Endothelial cell (in vitro differentiated cells): ENCODE measurements around the gene SGMS1. TPM values are rescaled to one million over a fixed set of nuclear protein-coding genes. Genes with fewer than 3 reads are reported as not detected.

Source experiments
- DNase-seq: peaks from one replicate; pipeline ENCODE4 v3.0.0; 2021; ENCODE audit warnings: low spot score
- H3K27ac Mint-ChIP-seq: one replicate; pipeline ENCODE4 v1.8.0; 2021; ENCODE audit warnings: mixed read lengths, inconsistent platforms; ENCODE audit not compliant: unreplicated experiment
- H3K27me3 Mint-ChIP-seq: one replicate; pipeline ENCODE4 v1.8.0; 2021; ENCODE audit warnings: mild to moderate bottlenecking, moderate library complexity, mixed read lengths, inconsistent platforms; ENCODE audit not compliant: unreplicated experiment
- H3K36me3 Mint-ChIP-seq: one replicate; pipeline ENCODE4 v1.8.0; 2021; ENCODE audit warnings: mild to moderate bottlenecking, low read depth, mixed read lengths, inconsistent platforms; ENCODE audit not compliant: unreplicated experiment
- H3K4me1 Mint-ChIP-seq: one replicate; pipeline ENCODE4 v1.8.0; 2021; ENCODE audit warnings: mild to moderate bottlenecking, mixed read lengths, inconsistent platforms; ENCODE audit not compliant: unreplicated experiment
- H3K4me3 Mint-ChIP-seq: one replicate; pipeline ENCODE4 v1.8.0; 2021; ENCODE audit warnings: mild to moderate bottlenecking, mixed read lengths, inconsistent platforms; ENCODE audit not compliant: unreplicated experiment
- H3K9me3 Mint-ChIP-seq: one replicate; pipeline ENCODE4 v1.8.0; 2021; ENCODE audit warnings: mixed read lengths, inconsistent platforms; ENCODE audit not compliant: unreplicated experiment
- total RNA-seq: library from RNA; stranded (reverse); fragmentation: NEBNext Ultra II Directional; extraction: Animal tissue kit (Norgen Biotek cat#: 25700); gene quantifications from one replicate; pipeline ENCODE4 v1.2.1, GENCODE V29; 2021; ENCODE audit not compliant: unreplicated experiment
- TF ChIP-seq, protein P1 (sequence below): fragments of 200-600 bp; sonication (generic); IDR thresholded peaks from one replicate; pipeline ENCODE4 v1.5.0; 2021; ENCODE audit warnings: antibody characterized with exemption; ENCODE audit not compliant: unreplicated experiment

SGMS1 gene
- total RNA-seq, 1 donor from 2014 or later = 12.4 TPM

DNA sequence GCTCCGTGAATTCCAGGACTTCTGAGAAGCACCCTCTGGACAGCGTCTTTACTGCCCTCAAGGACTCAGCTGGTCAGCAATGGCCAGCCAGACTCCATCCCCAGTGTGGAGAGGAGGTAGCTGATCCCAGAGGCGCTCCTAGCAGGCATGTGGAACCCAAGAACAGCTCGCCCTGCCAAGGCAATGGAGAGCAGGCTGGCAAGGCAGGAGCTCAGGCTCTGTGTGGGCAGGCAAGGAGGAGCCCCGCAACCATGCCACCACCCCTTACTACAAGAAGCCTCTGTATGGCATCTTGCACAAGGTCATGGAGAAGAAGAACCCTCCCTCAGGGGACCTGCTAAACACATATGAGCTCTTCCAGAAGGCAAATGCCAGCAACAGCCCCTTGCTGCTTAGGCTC, 34.4 kb upstream of the SGMS1 start:
- H3K27me3 Mint-ChIP-seq = peaks cover 2% of the 10 kb centered on the region
- no peaks in the 10 kb centered on the region for H3K36me3 Mint-ChIP-seq
- H3K9me3 Mint-ChIP-seq = no peaks in the 10 kb centered on the region
- DNase-seq = no peak
- H3K27ac Mint-ChIP-seq = no peak overlapping the region
- H3K4me3 Mint-ChIP-seq = no peak overlapping the region
- TF ChIP-seq, protein P1, sequence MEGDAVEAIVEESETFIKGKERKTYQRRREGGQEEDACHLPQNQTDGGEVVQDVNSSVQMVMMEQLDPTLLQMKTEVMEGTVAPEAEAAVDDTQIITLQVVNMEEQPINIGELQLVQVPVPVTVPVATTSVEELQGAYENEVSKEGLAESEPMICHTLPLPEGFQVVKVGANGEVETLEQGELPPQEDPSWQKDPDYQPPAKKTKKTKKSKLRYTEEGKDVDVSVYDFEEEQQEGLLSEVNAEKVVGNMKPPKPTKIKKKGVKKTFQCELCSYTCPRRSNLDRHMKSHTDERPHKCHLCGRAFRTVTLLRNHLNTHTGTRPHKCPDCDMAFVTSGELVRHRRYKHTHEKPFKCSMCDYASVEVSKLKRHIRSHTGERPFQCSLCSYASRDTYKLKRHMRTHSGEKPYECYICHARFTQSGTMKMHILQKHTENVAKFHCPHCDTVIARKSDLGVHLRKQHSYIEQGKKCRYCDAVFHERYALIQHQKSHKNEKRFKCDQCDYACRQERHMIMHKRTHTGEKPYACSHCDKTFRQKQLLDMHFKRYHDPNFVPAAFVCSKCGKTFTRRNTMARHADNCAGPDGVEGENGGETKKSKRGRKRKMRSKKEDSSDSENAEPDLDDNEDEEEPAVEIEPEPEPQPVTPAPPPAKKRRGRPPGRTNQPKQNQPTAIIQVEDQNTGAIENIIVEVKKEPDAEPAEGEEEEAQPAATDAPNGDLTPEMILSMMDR = no peak
- peaks cover 15% of the 10 kb centered on the region for H3K4me1 Mint-ChIP-seq

DNA sequence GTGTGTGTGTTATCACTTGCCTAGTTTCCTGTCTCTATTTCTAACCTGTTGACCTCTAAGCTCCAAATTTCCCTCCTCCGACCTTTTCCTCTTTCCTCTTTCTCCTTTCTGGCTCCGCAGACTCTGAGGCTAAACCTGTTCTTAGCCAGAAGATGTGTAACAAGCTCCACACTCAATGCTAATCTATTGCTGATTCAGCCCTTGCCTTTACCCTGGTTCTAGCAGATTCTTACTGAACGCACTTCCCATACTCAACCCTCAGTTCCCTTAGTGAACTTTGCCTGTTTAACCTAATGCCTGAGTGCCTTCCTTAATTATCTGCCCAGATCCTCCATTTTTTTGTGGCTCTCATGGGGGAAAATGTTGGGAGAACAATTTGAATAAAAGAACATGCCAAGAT, 30.0 kb upstream of the SGMS1 start:
- Mint-ChIP-seq H3K4me3 (no peak overlapping the region), H3K4me1 (peaks cover 24% of the 10 kb centered on the region), H3K27ac (peak overlapping the region; percentile 25), H3K36me3 (no peaks in the 10 kb centered on the region), H3K27me3 (peaks cover 3% of the 10 kb centered on the region), H3K9me3 (no peaks in the 10 kb centered on the region)
- DNase-seq = no peak
- TF ChIP-seq, protein P1 = no peak

DNA sequence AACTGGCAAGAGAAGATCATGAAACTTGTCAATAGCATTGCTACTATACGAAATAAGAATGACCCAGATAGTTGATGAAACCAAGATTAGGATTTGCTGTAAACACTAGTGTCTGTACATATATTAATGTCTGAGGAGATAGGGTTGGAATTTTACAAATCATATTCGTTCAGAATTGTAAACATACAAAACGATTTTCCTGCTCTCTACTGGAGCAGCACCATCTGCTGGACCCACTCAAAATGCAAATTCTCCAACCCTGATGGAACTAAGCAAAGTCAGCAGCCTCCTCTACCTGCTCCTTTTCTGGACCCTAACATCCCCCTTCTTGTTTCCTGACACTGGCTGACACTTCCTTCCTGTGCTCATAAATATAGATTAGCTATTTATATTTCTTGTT, 29.4 kb upstream of the SGMS1 start:
- Mint-ChIP-seq H3K36me3 (no peaks in the 10 kb centered on the region), H3K4me3 (no peak overlapping the region), H3K4me1 (peaks cover 24% of the 10 kb centered on the region), H3K9me3 (no peaks in the 10 kb centered on the region), H3K27ac (peak overlapping the region; percentile 1), H3K27me3 (peaks cover 3% of the 10 kb centered on the region)
- no peak for DNase-seq
- TF ChIP-seq, protein P1 = no peak

DNA sequence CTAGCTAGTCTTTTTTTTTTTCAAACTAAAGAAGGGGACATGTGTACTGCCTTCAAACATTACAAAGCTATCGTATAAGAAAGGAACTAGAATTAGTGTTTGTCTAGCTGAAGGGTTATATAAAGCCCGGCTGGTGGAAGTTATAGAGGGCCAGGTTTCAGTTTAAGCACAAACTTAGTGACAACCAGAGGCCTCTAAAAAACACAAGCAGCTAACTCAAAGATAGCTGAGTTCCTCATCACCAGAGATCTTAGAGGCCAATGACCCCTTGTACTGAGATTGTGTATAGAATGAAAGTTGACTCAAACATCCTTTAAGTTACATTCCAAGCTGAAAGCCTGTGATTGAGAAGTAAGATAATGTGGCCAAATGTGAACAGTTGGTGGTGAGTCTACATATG, 28.1 kb upstream of the SGMS1 start:
- H3K9me3 Mint-ChIP-seq = no peaks in the 10 kb centered on the region
- peaks cover 24% of the 10 kb centered on the region for H3K4me1 Mint-ChIP-seq
- H3K27ac Mint-ChIP-seq = no peak overlapping the region
- peaks cover 3% of the 10 kb centered on the region for H3K27me3 Mint-ChIP-seq
- H3K36me3 Mint-ChIP-seq = no peaks in the 10 kb centered on the region
- no peak for DNase-seq
- no peak overlapping the region for H3K4me3 Mint-ChIP-seq
- TF ChIP-seq, protein P1 = no peak

DNA sequence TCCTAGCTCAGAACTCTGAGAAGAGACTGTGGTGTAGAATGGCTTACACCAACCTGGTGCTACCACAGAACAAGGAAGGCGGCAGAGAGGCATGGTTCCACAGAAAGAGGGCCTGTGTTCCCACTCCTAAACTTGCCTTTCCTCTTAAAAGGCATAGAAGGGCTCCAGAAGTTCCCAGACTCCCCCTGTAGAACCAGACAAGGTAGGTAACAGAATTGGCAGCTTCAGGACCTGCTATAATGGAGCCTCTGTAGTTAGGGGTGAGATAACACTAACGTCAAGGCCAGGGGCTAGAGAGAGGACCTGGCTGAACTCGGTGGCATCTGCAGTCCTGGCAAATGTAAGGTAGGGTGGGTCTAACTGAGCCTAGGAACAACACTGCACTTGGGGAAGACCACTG, 26.7 kb upstream of the SGMS1 start:
- no peak overlapping the region for H3K4me3 Mint-ChIP-seq
- H3K27ac Mint-ChIP-seq = no peak overlapping the region
- TF ChIP-seq, protein P1 = no peak
- DNase-seq = no peak
- H3K27me3 Mint-ChIP-seq = peaks cover 3% of the 10 kb centered on the region
- no peaks in the 10 kb centered on the region for H3K36me3 Mint-ChIP-seq
- no peaks in the 10 kb centered on the region for H3K9me3 Mint-ChIP-seq
- peaks cover 26% of the 10 kb centered on the region for H3K4me1 Mint-ChIP-seq
